ENCODE measurements around the gene ACBD7.

ACBD7 gene

GRCh38 chr10:15124190-15124589 is 35.6 kb upstream of the ACBD7 start:
- Histone ChIP-seq H3K9ac (ENCODE audit: low read depth, low read length) (no peak overlapping the region), H3K4me3 (ENCODE audit: low read depth in 1 of 2, low read length in 2 of 2) (no peak overlapping the region), H3K36me3 (ENCODE audit: insufficient read depth, low read length) (peaks cover 62% of the 10 kb centered on the region), H3K79me2 (ENCODE audit: insufficient read depth, low read length) (no peaks in the 10 kb centered on the region), H3K4me2 (ENCODE audit: insufficient read depth, low read length) (no peak overlapping the region), H4K20me1 (ENCODE audit: insufficient read depth, low read length) (no peaks in the 10 kb centered on the region), H3K9me3 (ENCODE audit: insufficient read depth, low read length, severe bottlenecking) (no peaks in the 10 kb centered on the region), H3K27me3 (ENCODE audit: insufficient read depth, low read length, poor library complexity) (no peaks in the 10 kb centered on the region), H3K4me1 (ENCODE audit: insufficient read depth, low read length) (no peaks in the 10 kb centered on the region), H3K27ac (ENCODE audit: low read length) (no peak overlapping the region), H2AFZ (ENCODE audit: low read depth, low read length) (no peak overlapping the region)
- DNase-seq (no peak), ATAC-seq (ENCODE audit: insufficient read depth, low read depth) (no peak)
- TF ChIP-seq EZH2 (IDR thresholded peaks at IDR 0.05; ENCODE audit: borderline replicate concordance, low read depth, low read length, severe bottlenecking): no peak
- TF ChIP-seq CTCF (IDR thresholded peaks at IDR 0.05; ENCODE audit: borderline replicate concordance, extremely low read depth, low read length, poor library complexity, severe bottlenecking): no peak

- Histone ChIP-seq H2AFZ (ENCODE audit: low read depth, low read length) (no peak overlapping the region), H3K79me2 (ENCODE audit: insufficient read depth, low read length) (no peaks in the 10 kb centered on the region), H3K4me2 (ENCODE audit: insufficient read depth, low read length) (no peak overlapping the region), H3K36me3 (ENCODE audit: insufficient read depth, low read length) (peaks cover 64% of the 10 kb centered on the region), H3K9me3 (ENCODE audit: insufficient read depth, low read length, severe bottlenecking) (no peaks in the 10 kb centered on the region), H3K9ac (ENCODE audit: low read depth, low read length) (no peak overlapping the region), H4K20me1 (ENCODE audit: insufficient read depth, low read length) (no peaks in the 10 kb centered on the region), H3K4me1 (ENCODE audit: insufficient read depth, low read length) (no peaks in the 10 kb centered on the region), H3K27ac (ENCODE audit: low read length) (no peak overlapping the region), H3K27me3 (ENCODE audit: insufficient read depth, low read length, poor library complexity) (no peaks in the 10 kb centered on the region), H3K4me3 (ENCODE audit: low read depth in 1 of 2, low read length in 2 of 2) (no peak overlapping the region)
- no peak for TF ChIP-seq CTCF (IDR thresholded peaks at IDR 0.05; ENCODE audit: borderline replicate concordance, extremely low read depth, low read length, poor library complexity, severe bottlenecking)
- no peak for TF ChIP-seq EZH2 (IDR thresholded peaks at IDR 0.05; ENCODE audit: borderline replicate concordance, low read depth, low read length, severe bottlenecking)
- no peak for ATAC-seq (ENCODE audit: insufficient read depth, low read depth)
- DNase-seq: no peak
These were observed 35.2 kb upstream of the ACBD7 start for GRCh38 chr10:15123749-15124184.

GRCh38 chr10:15122477-15123030 is 34.0 kb upstream of the ACBD7 start:
- Histone ChIP-seq H3K9ac (ENCODE audit: low read depth, low read length) (no peak overlapping the region), H4K20me1 (ENCODE audit: insufficient read depth, low read length) (no peaks in the 10 kb centered on the region), H3K27ac (ENCODE audit: low read length) (no peak overlapping the region), H3K79me2 (ENCODE audit: insufficient read depth, low read length) (no peaks in the 10 kb centered on the region), H3K4me1 (ENCODE audit: insufficient read depth, low read length) (no peaks in the 10 kb centered on the region), H3K36me3 (ENCODE audit: insufficient read depth, low read length) (peaks cover 67% of the 10 kb centered on the region), H3K4me2 (ENCODE audit: insufficient read depth, low read length) (no peak overlapping the region), H3K27me3 (ENCODE audit: insufficient read depth, low read length, poor library complexity) (no peaks in the 10 kb centered on the region), H3K4me3 (ENCODE audit: low read depth in 1 of 2, low read length in 2 of 2) (no peak overlapping the region), H2AFZ (ENCODE audit: low read depth, low read length) (no peak overlapping the region), H3K9me3 (ENCODE audit: insufficient read depth, low read length, severe bottlenecking) (no peaks in the 10 kb centered on the region)
- no peak for ATAC-seq (ENCODE audit: insufficient read depth, low read depth)
- TF ChIP-seq EZH2 (IDR thresholded peaks at IDR 0.05; ENCODE audit: borderline replicate concordance, low read depth, low read length, severe bottlenecking) (no peak), CTCF (IDR thresholded peaks at IDR 0.05; ENCODE audit: borderline replicate concordance, extremely low read depth, low read length, poor library complexity, severe bottlenecking) (no peak)
- DNase-seq: no peak

Data from DND-41 (cell line).